Activated CD8-positive, alpha-beta memory T cell treated with anti-CD3 and anti-CD28 coated beads, Interleukin-2, amount 50 U/mL, for 1 hour (primary cell): ENCODE data around the gene TXN.

Experiments used
- DNase-seq: peaks from one replicate; pipeline ENCODE4 v3.0.0-alpha.2; 2020; ENCODE audit errors: extremely low read depth

TXN gene

DNA sequence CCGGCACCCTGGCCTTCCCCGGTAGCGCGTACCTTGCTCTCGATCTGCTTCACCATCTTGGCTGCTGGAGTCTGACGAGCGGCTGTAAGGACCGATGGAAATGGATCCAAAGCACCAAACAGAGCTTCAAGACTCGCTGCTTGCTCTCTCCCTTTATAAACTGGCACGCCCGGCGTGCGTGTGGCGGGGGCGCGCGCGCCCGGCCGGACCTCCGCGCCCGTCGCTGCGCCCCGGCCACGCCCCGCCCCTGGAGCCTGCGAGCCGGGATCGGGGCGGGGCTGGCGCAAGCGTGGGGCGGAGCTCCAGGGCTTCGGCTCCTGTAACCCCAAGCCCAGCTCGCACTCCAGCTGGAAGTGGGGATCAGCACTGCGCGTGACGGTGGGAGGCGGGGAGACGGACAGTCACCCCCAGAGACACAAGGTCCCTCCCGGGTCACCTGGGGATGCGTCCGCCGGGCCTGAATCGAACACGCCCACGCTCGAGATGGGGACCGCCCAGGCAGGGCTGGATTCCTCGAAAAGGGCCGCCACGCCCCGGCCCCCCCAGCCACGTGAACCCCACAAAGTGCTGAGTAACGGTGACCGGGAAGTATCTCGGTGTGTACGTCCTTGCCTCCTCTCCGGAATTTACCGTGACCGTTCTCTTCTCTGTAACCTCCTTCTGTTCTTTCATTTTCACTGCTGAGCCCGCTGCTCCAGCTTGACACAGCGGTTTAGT, at the start of gene TXN:
TXN (minus strand) TSS at position 128 of the 717 bp plus-strand sequence; CDS start at position 56, 72 bp downstream.
- DNase-seq = peak; percentile 24

DNA sequence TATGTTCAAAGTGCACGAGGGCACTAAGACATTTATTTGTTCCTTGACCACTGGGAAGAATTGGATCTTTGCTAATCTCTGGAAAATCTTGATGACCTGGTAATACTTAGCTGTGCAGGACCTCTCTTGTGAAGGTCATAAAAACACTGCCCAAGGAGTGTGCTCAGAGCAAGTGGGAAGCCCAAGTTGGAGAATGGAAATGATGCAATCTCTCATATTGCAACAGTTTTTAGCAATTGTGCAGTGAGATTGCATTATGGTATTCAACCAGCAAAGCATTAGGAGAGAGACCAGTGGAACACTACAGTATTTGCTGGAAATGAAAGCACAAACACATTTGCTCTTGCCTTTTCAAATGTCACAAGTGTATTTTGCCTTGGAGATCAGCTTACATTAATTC, 46.8 kb upstream of the TXN start:
- DNase-seq = no peak

DNA sequence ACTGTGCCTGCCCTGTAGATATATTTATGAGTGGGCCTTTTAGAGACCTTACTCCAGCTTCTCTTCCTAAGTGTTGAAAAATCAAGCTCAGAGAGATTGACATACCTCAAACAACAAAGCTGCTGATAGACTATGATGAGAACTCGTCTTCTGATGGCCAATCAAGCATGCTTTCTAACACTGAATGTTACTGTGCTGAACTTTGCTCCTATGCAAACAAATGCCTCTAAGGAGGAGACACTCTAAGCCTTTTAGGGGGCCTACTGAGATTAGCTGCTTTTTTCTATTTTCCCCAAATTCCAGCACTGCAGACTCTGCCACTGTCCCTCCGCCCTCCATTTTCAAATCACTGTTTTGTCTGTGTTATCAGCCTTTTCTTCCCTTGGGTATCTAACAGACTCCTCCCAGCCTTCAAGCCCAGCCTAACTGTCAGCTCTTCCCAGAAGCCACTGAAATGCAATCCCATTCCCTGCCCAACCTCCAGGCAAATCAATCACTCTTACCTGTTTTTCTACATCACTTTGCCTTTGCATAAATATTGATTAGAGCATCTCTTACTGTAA, 41.8 kb upstream of the TXN start:
- no peak for DNase-seq

DNA sequence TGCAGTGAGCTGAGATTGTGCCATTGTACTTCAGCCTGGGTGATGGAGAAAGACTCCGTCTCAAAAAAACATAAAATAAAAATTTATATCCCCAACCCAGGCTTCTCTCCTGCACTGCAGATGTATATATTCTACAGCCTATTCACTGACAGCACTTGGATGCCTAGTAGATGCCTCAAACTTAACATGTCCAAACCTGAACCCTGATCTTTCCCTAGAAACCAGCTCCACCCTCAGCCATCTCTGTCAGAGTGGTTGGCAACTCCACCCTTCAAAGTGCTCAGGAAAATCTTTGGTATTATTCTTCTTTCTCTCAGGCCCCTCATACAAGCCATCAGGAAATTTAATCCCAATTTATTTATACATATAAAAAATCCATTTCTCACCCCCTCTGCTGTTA, 36.9 kb upstream of the TXN start:
- no peak for DNase-seq

DNA sequence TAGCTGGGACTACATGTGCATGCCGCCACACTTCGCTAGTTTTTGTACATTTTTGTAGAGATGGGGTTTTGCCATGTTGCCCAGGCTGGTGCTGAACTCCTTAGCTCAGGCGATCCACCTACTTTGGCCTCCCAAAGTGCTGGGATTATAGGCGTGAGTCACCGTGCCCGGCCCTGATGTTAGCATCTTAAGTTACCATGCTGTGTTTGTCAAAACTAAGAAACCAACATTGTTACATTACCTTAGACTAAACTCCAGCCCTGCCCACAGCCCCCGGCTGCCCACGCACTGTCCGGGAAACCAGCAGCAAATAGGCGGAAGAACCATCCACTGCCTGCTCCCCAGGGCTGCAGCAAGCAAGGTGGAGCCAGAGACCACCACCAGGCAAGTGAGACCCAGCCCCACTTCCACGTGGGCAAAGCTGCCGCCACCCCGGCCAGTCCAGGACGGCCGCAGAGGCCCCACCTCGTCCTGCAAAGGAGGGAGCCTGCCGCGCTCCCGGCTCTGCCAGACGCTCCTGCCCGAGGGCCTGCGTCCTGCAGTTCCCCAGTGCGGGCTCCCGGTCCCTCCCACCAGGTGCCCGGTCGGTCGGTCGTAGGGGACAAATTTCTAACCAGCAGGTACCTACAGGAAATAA, 35.7 kb upstream of the TXN start:
- no peak for DNase-seq

DNA sequence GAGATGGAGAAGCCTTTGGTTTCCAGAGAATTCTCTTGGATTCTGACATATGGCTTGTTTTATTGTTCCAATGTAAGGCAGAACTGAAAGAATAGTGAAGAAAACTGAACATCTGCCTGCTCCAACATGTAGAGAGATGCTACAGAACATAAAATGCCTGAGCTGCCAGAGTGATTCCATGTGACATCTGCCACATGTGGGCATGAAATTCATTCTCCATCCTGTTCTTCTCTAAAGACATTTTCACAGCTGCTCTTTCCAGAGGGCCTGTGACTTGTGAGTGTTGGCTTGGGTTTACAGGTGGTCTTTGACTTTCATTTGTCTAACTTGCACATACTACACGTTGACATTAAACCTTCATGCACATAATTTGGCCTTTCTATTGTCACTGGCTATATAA, 33.7 kb upstream of the TXN start:
- no peak for DNase-seq

DNA sequence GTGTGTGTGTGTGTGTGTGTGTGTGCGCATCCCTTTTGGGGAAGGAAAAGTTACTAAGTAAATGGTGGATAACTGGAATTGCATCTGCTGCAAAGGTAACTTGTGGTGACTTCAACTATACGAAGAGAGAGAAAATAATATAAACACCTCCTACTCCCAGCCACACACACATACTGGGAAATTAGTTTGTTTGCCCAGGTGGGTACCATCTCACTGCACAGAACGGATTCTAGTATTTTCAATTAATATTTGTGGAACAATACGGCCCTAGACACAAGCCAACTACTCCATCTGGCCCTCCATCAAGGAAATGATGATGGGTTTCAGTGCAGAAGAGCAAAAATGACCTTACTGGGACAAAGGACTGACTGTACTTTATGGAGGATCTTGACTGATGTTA, 32.2 kb upstream of the TXN start:
- no peak for DNase-seq

DNA sequence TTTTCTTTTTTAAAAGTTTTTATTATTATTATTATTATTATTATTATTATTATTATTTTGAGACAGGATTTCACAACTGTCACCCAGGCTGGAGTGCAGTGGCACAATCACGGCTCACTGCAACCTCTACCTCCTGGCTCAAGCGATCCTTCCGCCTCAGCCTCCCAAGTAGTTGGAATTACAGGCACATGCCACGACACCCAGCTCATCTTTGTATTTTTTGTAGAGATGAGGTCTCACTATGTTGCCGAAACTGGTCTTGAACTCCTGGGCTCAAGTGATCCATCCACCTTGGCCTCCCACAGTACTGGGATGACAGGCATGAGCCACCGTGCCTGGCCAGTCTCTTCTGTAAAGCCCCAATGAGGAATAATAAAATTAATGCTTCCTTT, 31.0 kb upstream of the TXN start:
- DNase-seq = no peak

DNA sequence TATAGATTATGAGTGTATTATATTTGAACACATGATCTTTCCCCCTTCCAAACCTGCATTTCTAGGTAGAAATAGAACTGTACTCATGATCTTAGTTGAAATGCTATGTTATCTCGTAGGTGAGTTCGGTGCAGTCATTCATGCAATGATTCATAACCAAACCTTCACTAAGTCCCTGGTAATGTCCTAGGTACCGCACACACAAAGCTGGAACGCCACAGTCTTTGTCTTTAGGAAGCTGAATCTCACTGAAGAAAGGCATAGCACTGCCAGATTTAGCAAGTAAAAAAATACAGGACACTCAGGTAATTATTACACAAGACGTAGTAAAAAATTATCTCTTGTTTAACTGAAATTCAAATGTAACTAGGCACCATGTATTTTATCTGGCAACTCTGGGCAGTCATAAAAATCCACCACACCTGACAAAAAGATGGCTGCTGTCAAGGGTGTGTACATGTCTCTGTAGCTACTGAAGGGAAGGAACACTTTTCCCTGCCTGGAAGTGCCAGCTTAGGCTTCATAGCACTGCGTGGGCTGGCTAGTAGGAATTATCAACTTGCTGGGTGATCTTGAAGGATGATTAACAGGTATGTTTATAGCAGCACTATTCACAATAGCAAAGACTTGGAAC, 28.0 kb upstream of the TXN start:
- no peak for DNase-seq

DNA sequence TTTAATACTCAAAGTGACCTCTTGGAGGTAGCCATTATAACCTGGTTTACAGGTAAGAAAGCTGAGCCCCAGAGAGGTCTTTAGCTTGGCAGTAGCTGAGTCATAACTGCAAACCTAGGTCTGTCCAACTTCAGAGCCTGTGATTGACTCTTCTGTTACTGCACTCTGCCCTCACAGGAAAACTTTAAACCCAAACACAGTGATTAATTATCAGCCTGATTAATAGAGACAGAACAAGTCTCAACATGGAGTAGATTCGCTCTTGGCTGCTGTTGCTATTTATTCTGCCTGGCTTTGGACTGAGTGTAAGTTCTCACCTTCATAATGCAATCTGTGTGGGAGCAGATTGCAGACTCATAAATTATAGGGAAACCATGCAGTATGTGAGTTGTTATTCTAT, 27.4 kb upstream of the TXN start:
- DNase-seq = no peak

DNA sequence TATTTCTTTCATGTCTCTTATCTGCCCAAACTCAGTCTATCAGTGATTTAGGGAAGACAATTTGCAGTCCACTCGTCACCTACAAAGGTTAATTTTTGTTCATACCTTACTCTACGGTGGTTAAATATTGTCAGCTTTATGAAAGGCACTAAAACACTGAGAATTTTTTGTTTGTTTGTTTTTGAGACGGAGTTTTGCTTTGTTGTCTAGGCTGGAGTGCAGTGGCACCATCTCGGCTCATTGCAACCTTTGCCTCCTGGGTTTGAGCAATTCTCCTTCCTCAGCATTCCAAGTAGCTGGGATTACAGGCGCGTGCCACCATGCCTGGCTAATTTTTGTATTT, 26.4 kb upstream of the TXN start:
- DNase-seq = no peak

DNA sequence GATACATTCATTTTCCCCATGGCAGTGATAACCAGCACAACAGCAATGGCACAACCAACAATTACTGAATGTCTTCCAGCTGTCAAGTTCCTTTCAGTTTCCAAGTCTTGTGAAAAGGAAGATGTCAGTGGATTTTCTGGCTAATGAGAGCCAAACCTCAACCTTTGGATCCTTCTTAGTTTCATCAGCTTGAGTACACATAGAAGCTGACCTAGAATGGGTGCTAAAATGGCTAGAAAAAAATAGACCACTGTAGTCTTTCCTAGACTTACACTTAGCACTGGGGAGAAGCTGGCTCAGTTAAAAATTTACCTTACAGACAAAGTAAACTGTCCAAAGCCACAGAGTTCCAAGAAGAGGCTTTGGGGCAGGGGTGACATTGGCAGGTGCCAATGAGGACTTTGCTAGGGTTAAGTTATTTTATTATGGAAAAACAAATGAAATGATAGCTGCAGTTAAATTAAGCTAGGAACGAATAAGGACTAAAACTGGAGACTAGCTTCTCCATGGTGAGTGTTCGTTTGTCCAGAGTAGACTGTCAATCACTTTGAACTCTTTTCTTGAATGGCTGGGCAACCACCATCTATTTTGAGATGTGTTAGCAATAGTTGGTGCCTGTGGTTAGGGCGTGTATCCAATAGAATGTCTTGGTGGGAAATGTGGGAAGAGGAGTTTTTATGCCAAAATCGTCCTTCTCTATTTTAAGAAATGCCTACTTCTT, 25.9 kb upstream of the TXN start:
- DNase-seq = no peak

DNA sequence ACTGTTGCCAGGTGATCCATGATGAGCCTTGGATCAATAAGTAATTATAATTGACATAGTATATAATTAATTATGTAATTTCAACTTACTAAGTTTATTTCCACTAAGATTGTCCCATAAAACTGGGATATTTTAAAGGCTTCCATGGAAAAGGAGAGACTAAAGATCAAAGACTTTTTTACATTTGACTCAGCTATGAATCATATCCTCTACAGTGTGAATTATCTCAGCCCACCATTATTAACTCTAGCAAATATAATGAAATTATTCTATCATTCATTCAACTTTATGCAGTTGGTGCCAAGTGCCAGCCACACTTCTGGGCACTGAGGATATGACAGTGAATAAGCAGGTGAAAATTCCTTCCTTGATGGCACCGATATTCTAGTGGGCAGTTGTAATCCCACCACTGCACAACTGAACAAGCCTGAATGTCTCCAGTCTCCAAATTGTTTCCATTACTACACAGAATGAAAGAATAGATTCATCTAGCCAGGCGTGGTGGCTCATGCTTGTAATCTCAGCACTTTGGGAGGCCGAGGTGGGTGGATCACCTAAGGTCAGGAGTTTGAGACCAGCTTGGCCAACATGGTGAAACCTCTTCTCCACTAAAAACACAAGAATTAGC, 21.9 kb upstream of the TXN start:
- DNase-seq = no peak

DNA sequence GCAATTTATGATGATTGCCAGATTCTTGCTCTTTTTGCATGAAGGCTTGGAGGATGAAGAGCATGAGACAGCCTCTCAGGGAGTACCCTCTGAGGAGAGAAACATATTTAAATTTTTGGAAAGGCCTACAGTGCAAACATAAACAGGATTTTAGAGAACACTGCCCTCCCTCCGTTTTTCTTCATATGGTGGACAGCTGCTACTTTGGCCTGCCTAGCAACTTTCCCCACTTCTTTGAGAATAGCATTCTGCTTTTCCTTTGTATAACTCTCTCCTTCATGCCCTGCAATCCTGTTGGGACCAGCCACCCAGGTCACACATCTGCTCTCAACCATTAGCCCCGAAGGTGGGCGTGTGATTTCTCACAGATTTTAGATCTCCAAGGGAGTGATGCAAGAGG, 20.5 kb upstream of the TXN start:
- no peak for DNase-seq

DNA sequence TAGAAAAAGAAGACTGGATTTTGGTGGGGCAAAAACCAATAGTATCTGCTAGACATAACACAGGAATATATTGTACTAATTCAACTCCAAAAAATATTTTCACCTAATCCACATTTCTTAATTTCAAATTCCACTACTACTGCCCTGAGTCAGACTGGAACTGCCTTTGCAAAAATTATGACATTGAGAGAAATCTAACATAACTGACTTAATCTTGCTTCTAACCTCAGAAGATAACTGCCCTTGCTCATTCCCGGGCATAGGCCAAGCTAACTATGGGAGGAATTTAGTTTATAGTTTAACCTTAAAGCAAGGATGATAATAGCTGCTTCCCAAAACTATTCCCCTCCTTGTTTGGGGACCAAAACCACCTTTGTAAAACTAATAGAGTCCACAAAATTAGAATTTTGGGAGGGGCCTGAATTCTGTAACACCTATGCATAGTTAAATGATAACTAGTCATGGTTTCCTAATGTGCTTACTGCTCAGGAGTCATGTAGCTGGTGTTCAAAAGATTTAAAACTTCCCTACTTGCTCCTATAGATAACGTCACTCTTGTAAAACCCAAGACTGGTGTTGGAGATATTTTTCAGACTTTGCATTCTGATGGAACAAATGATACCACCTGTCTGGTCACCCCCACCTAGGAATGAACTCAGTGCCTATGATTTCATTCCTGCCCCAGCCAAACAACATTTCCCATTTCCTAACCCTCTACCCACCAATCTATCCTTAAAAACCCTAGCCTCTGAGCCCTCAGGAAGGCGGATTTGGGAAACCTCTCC, 14.1 kb upstream of the TXN start:
- DNase-seq = no peak

DNA sequence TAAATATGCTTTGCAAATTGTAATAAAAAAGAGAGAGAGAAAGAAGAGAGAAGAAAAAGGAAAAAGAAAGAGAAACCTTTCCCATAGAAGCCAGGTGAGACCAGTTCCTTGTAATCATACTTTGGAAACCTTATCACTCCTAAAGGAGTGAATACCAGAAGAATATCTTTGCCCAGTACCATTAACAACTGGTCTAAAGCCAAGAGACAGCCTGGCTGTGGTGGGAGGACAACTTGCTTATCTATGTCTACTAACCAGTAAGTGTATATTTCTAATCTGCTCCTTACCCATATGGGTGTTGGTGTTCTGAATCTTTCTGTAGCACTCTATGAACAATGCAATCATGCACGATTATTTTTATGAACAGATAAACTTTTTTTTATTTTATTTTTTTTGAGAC, 10.5 kb upstream of the TXN start:
- DNase-seq = no peak

DNA sequence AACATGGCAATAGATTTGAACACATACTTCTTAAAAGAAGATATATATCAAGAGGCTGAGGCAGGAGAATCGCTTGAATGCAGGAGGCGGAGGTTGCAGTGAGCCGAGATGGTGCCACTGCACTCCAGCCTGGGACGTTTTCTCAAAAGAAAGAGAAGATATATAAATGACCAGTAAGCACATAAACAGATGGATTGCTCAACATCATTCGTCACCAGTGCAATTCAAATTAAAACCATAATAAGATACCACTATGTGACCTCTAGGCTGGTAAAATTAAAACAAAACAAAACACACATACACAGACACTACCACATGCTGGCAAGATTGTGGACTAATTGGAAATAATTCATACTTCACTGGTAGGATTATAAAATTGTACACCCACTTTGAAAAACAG, 5.3 kb upstream of the TXN start:
- DNase-seq = no peak

DNA sequence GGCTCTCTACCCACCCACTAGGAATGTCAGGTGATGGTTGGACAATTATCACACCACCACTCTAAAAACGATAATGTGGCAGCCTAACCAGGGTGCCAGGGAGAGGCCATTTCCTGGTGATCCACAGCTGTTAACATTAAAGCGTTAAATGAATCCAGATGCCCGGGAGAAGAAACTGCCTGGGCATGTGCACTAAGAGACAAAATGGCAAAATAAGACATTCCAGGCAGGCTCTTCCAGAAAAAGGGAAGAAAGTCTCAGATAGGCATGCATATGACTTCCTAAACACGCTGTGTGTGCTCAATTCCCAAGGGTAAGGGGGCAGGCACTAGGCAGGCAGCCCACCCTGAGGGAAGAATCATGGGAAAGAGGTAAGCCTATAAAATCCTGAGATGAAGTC, 4.6 kb upstream of the TXN start:
- no peak for DNase-seq

DNA sequence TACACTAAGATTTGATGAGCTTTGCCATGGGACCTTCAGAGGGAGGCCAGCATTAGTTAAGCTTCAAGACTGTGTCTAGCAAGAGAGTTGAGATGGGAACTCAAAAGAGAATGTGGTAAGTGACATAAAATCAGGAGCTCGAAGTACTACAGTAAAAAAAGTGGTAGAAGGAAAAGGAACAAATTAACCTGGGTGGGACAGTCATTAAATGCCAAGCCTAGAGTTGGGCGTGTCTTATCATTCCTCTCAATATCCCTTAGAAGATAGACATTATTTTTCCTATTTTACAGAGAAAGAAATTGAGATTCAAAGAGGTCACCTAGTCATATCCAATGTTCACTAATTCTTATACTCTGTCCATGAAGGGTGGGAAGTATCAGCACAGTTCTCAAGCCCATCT, 3.3 kb upstream of the TXN start:
- no peak for DNase-seq

DNA sequence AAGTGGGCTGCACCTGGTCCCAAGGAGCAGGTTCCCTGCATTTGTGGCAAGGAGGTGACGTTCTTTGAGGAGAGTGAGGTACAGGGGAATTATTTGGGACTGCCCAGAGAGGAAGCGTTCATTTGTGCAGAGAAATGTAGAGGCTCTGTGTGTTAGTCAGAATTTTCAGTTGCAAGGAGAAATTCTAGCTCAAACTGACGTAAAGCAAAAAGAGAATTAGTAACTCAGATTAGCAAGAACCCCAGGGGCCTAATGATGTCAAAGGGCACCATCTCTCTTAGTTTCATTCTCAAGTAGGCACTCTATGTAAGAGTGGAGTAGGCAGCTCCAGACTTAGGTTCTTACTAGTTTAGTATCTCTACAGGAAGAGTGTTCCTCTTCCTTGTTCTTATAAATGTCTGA, 2.4 kb upstream of the TXN start:
- DNase-seq = no peak

DNA sequence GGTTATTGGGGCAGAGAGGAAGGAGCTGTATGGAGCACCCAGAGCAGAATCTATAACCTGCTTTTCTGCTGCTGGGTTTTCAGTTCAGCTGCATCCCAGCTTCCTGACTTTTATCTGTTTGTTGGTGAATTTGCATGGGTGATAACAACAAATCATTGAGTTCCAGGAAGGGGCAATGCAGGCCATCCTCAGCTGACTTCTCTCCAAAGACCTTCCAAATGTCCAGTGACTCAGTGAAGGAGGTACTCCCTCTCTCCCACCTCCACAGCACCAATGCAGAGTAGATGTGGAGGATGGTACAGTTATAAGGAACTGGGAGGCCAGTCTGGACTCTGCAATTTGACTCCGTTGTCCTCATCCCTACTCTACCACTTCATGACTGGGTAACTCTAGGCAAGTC, 1.6 kb upstream of the TXN start:
- DNase-seq = no peak
